ENCODE measurements around the gene ATP6V1G2. TPM values are rescaled to one million over a fixed set of nuclear protein-coding genes. Genes with fewer than 3 reads are reported as not detected.

The ATP6V1G2 gene
- total and polyA plus RNA-seq, 2 of the 8 experiments (the other 6 are each of a cell fraction or from before 2014, with no cell fraction given), result 3.0 to 5.7 TPM

- Histone ChIP-seq H3K23ac (ENCODE audit: insufficient read length) (no peak overlapping the region), H4K5ac (ENCODE audit: insufficient read length, low read depth, low read length) (no peak overlapping the region), H3K36me3 (ENCODE audit: control insufficient read depth in 2 of 4, insufficient read depth in 4 of 4, low read length in 3 of 4) (no peaks in the 10 kb centered on the region), H2BK20ac (ENCODE audit: low read length) (0 out of 2 replicates have a peak overlapping the region, but pooled peaks have one; percentile 43), H3K9ac (replicated peaks in 1 of 4; ENCODE audit: extremely low read depth in 1 of 4, low read depth in 3 of 4, low read length in 3 of 4) (no peak overlapping the region), H3K56ac (replicated peaks; ENCODE audit: insufficient read length, low read depth, low read length) (no peak overlapping the region), H2BK120ac (replicated peaks; ENCODE audit: low read depth, low read length) (no peak overlapping the region), H3K4me1 (replicated peaks in 1 of 4; ENCODE audit: control insufficient read depth in 3 of 4, insufficient read depth in 4 of 4, low read length in 3 of 4) (peaks cover 5 to 18% (median 8%) of the 10 kb centered on the region in 4 experiments), H2BK5ac (ENCODE audit: low read depth, low read length) (no peak overlapping the region), H3K27me3 (replicated peaks in 1 of 4; ENCODE audit: control insufficient read depth in 3 of 4, extremely low read depth in 1 of 4, insufficient read depth in 3 of 4, low read length in 3 of 4) (peaks cover 0 to 15% (median 9%) of the 10 kb centered on the region in 4 experiments; a peak in 6 of 7 replicates), H3K4me2 (ENCODE audit: insufficient read depth in 1 of 2, low read depth in 2 of 2, low read length in 2 of 2) (peak overlapping the region; percentile 74 to 82; a peak in 3 of 4 replicates), H3K4me3 (ENCODE audit: extremely low read depth in 1 of 4, insufficient read depth in 2 of 4, low read depth in 3 of 4, low read length in 4 of 4) (peak overlapping the region in 3 of 4 experiments; percentile 48 to 70 (median 58); a peak in 6 of 8 replicates), H4K8ac (ENCODE audit: extremely low read depth, insufficient read depth, low read length) (no peak overlapping the region), H2AFZ (ENCODE audit: low read length) (no peak overlapping the region), H3K23me2 (ENCODE audit: low read depth, low read length) (peaks cover 8% of the 10 kb centered on the region; the same call in 1 of the 2 replicates), H2AK5ac (ENCODE audit: low read depth, low read length) (0 out of 2 replicates have a peak overlapping the region, but pooled peaks have one; percentile 53), H3K14ac (ENCODE audit: insufficient read length) (no peak overlapping the region), H3K27ac (ENCODE audit: low read depth, low read length) (no peak overlapping the region), H3K79me2 (ENCODE audit: control insufficient read depth in 1 of 2, insufficient read depth in 2 of 2, low read length in 2 of 2) (peaks cover 0 to 5% of the 10 kb centered on the region in 2 experiments; a peak in 2 of 4 replicates), H2BK12ac (ENCODE audit: low read depth, low read length) (0 out of 2 replicates have a peak overlapping the region, but pooled peaks have one; percentile 7), H3K4ac (replicated peaks; ENCODE audit: insufficient read length, low read depth, low read length) (no peak overlapping the region), H3K9me3 (ENCODE audit: insufficient read depth in 2 of 2, low read depth in 1 of 2, low read length in 1 of 2) (no peaks in the 10 kb centered on the region), H3K18ac (ENCODE audit: extremely low read depth, low read length) (no peak overlapping the region), H2BK15ac (ENCODE audit: low read length) (no peak overlapping the region), H3K79me1 (ENCODE audit: low read depth, low read length) (no peaks in the 10 kb centered on the region), H4K91ac (replicated peaks; ENCODE audit: insufficient read length, low read length) (no peak overlapping the region), H4K20me1 (replicated peaks in 1 of 2; ENCODE audit: control insufficient read depth in 1 of 2, insufficient read depth in 2 of 2, low read length in 2 of 2) (peaks cover under 1 to 3% of the 10 kb centered on the region in 2 experiments)
- CTCF ChIA-PET (ENCODE audit: partially characterized antibody), result interaction anchor here (1.0 to 1.9 kb wide), 4 partner anchors 43 to 103 kb away, joined by 3 to 6 read pairs (median 3); no protein-coding TSS in a partner anchor
- WGBS, 2 experiments (ENCODE audit: extremely low coverage in 1 of 2, insufficient coverage in 1 of 2, insufficient read length in 1 of 2, insufficient replicate concordance in 2 of 2, low coverage in 1 of 2, low lambda C conversion rate in 2 of 2, missing lambda C conversion rate in 1 of 2), result 85% methylated on average over 2 of the region's 2 CpGs; no CpG with 5 or more reads in 1 of the 2 experiments
- DNase-seq (ENCODE audit: low read depth in 1 of 2, low spot score in 2 of 2) (no peak), FAIRE-seq (no peak)
- POLR2A ChIA-PET (ENCODE audit: partially characterized antibody), result interaction anchor here (1.1 to 8.2 kb wide), 9 partner anchors 11 to 169 kb away, joined by 3 to 136 read pairs (median 5); partner anchors contain the start of genes ATP6V1G2, DDX39B, GPANK1 and NFKBIL1
- TF ChIP-seq ZNF274 (IDR thresholded peaks at IDR 0.05; ENCODE audit: borderline replicate concordance, extremely low read depth, low read length) (no peak), ASH2L (IDR thresholded peaks at IDR 0.05; ENCODE audit: low read length) (no peak)
Measured at GRCh38 chr6:31495580-31495979, 50.8 kb downstream of the ATP6V1G2 start.

Small RNA genes lying within 50 kb of the gene (small RNA-seq; reads per million reads assigned to genes)
- gene AL663061.1 (ENCODE audit: insufficient read depth) (not detected), gene RF00019 (ENCODE audit: insufficient read depth) (not detected), gene SNORD117 (ENCODE audit: insufficient read depth) (95.2 reads per million, percentile 97 among the genes with 10 or more reads in this experiment), gene SNORD84 (ENCODE audit: insufficient read depth) (not detected)

Other genes with a start within 250 kb of the ATP6V1G2 start
Only the 30 nearest of the 31 such genes appear.
- 129 and 154 TPM in 2 replicates for gene HLA-B, start 189.4 kb downstream of the ATP6V1G2 start, total RNA-seq (2021; fragmentation: NEBNext Ultra II Directional; extraction: Animal tissue kit (Norgen Biotek cat#: 25700))
- gene HLA-B, start 189.4 kb downstream of the ATP6V1G2 start, polyA plus RNA-seq (2011; rRNA removed), result 231 and 233 TPM in 2 replicates
- gene MICA, start 143.0 kb downstream of the ATP6V1G2 start, total RNA-seq (2021; fragmentation: NEBNext Ultra II Directional; extraction: Animal tissue kit (Norgen Biotek cat#: 25700)), result 11.3 and 12.5 TPM in 2 replicates
- 16.3 and 17.0 TPM in 2 replicates for gene MICA, start 143.0 kb downstream of the ATP6V1G2 start, polyA plus RNA-seq (2011; rRNA removed)
- gene MICB, start 48.5 kb downstream of the ATP6V1G2 start, total RNA-seq (2021; fragmentation: NEBNext Ultra II Directional; extraction: Animal tissue kit (Norgen Biotek cat#: 25700)), result 15.4 and 16.2 TPM in 2 replicates
- gene MICB, start 48.5 kb downstream of the ATP6V1G2 start, polyA plus RNA-seq (2011; rRNA removed), result 19.7 and 25.3 TPM in 2 replicates
- gene MCCD1, start 17.6 kb downstream of the ATP6V1G2 start, total RNA-seq (2021; fragmentation: NEBNext Ultra II Directional; extraction: Animal tissue kit (Norgen Biotek cat#: 25700)), result not detected in 2 replicates
- gene MCCD1, start 17.6 kb downstream of the ATP6V1G2 start, polyA plus RNA-seq (2011; rRNA removed), result not detected in 2 replicates
- gene DDX39B, start 4.6 kb downstream of the ATP6V1G2 start, total RNA-seq (2021; fragmentation: NEBNext Ultra II Directional; extraction: Animal tissue kit (Norgen Biotek cat#: 25700)), result 780 and 794 TPM in 2 replicates
- gene DDX39B, start 4.6 kb downstream of the ATP6V1G2 start, polyA plus RNA-seq (2011; rRNA removed), result 896 and 1,164 TPM in 2 replicates
- 10.8 and 11.2 TPM in 2 replicates for gene NFKBIL1, start 1.0 kb upstream of the ATP6V1G2 start, total RNA-seq (2021; fragmentation: NEBNext Ultra II Directional; extraction: Animal tissue kit (Norgen Biotek cat#: 25700))
- gene NFKBIL1, start 1.0 kb upstream of the ATP6V1G2 start, polyA plus RNA-seq (2011; rRNA removed), result 7.5 and 17.0 TPM in 2 replicates
- gene LTA, start 25.7 kb upstream of the ATP6V1G2 start, total RNA-seq (2021; fragmentation: NEBNext Ultra II Directional; extraction: Animal tissue kit (Norgen Biotek cat#: 25700)), result not detected in 2 replicates
- not detected in 2 replicates for gene LTA, start 25.7 kb upstream of the ATP6V1G2 start, polyA plus RNA-seq (2011; rRNA removed)
- gene TNF, start 29.0 kb upstream of the ATP6V1G2 start, total RNA-seq (2021; fragmentation: NEBNext Ultra II Directional; extraction: Animal tissue kit (Norgen Biotek cat#: 25700)), result not detected in 2 replicates
- gene TNF, start 29.0 kb upstream of the ATP6V1G2 start, polyA plus RNA-seq (2011; rRNA removed), result not detected in 2 replicates
- 0.43 TPM in 1 of 2 replicates, not detected in the other for gene LTB, start 35.8 kb upstream of the ATP6V1G2 start, total RNA-seq (2021; fragmentation: NEBNext Ultra II Directional; extraction: Animal tissue kit (Norgen Biotek cat#: 25700))
- gene LTB, start 35.8 kb upstream of the ATP6V1G2 start, polyA plus RNA-seq (2011; rRNA removed), result 0.47 and 0.77 TPM in 2 replicates
- not detected in 2 replicates for gene LST1, start 39.7 kb upstream of the ATP6V1G2 start, total RNA-seq (2021; fragmentation: NEBNext Ultra II Directional; extraction: Animal tissue kit (Norgen Biotek cat#: 25700))
- gene LST1, start 39.7 kb upstream of the ATP6V1G2 start, polyA plus RNA-seq (2011; rRNA removed), result 0.25 TPM in 1 of 2 replicates, not detected in the other
- not detected in 2 replicates for gene NCR3, start 46.4 kb upstream of the ATP6V1G2 start, total RNA-seq (2021; fragmentation: NEBNext Ultra II Directional; extraction: Animal tissue kit (Norgen Biotek cat#: 25700))
- 0.67 and 0.72 TPM in 2 replicates for gene NCR3, start 46.4 kb upstream of the ATP6V1G2 start, polyA plus RNA-seq (2011; rRNA removed)
- gene AIF1, start 68.6 kb upstream of the ATP6V1G2 start, total RNA-seq (2021; fragmentation: NEBNext Ultra II Directional; extraction: Animal tissue kit (Norgen Biotek cat#: 25700)), result 7.5 and 9.8 TPM in 2 replicates
- 3.7 and 6.3 TPM in 2 replicates for gene AIF1, start 68.6 kb upstream of the ATP6V1G2 start, polyA plus RNA-seq (2011; rRNA removed)
- gene PRRC2A, start 74.1 kb upstream of the ATP6V1G2 start, total RNA-seq (2021; fragmentation: NEBNext Ultra II Directional; extraction: Animal tissue kit (Norgen Biotek cat#: 25700)), result 300 and 303 TPM in 2 replicates
- gene PRRC2A, start 74.1 kb upstream of the ATP6V1G2 start, polyA plus RNA-seq (2011; rRNA removed), result 118 and 203 TPM in 2 replicates
- gene BAG6, start 106.1 kb upstream of the ATP6V1G2 start, total RNA-seq (2021; fragmentation: NEBNext Ultra II Directional; extraction: Animal tissue kit (Norgen Biotek cat#: 25700)), result 325 and 354 TPM in 2 replicates
- gene BAG6, start 106.1 kb upstream of the ATP6V1G2 start, polyA plus RNA-seq (2011; rRNA removed), result 199 and 291 TPM in 2 replicates
- 3.4 and 3.8 TPM in 2 replicates for gene APOM, start 109.3 kb upstream of the ATP6V1G2 start, total RNA-seq (2021; fragmentation: NEBNext Ultra II Directional; extraction: Animal tissue kit (Norgen Biotek cat#: 25700))
- 9.2 and 12.0 TPM in 2 replicates for gene APOM, start 109.3 kb upstream of the ATP6V1G2 start, polyA plus RNA-seq (2011; rRNA removed)
- 14.6 and 15.6 TPM in 2 replicates for gene C6orf47, start 114.2 kb upstream of the ATP6V1G2 start, total RNA-seq (2021; fragmentation: NEBNext Ultra II Directional; extraction: Animal tissue kit (Norgen Biotek cat#: 25700))
- 4.7 and 7.2 TPM in 2 replicates for gene C6orf47, start 114.2 kb upstream of the ATP6V1G2 start, polyA plus RNA-seq (2011; rRNA removed)
- gene GPANK1, start 118.4 kb upstream of the ATP6V1G2 start, total RNA-seq (2021; fragmentation: NEBNext Ultra II Directional; extraction: Animal tissue kit (Norgen Biotek cat#: 25700)), result 24.5 and 26.9 TPM in 2 replicates
- 30.2 and 33.2 TPM in 2 replicates for gene GPANK1, start 118.4 kb upstream of the ATP6V1G2 start, polyA plus RNA-seq (2011; rRNA removed)
- 192 and 208 TPM in 2 replicates for gene CSNK2B, start 119.5 kb upstream of the ATP6V1G2 start, total RNA-seq (2021; fragmentation: NEBNext Ultra II Directional; extraction: Animal tissue kit (Norgen Biotek cat#: 25700))
- 147 and 169 TPM in 2 replicates for gene CSNK2B, start 119.5 kb upstream of the ATP6V1G2 start, polyA plus RNA-seq (2011; rRNA removed)
- gene LY6G5B, start 123.4 kb upstream of the ATP6V1G2 start, total RNA-seq (2021; fragmentation: NEBNext Ultra II Directional; extraction: Animal tissue kit (Norgen Biotek cat#: 25700)), result 12.1 and 12.6 TPM in 2 replicates
- gene LY6G5B, start 123.4 kb upstream of the ATP6V1G2 start, polyA plus RNA-seq (2011; rRNA removed), result 9.5 and 10.6 TPM in 2 replicates
- gene LY6G5C, start 134.5 kb upstream of the ATP6V1G2 start, total RNA-seq (2021; fragmentation: NEBNext Ultra II Directional; extraction: Animal tissue kit (Norgen Biotek cat#: 25700)), result 1.1 and 1.2 TPM in 2 replicates
- 1.8 and 2.1 TPM in 2 replicates for gene LY6G5C, start 134.5 kb upstream of the ATP6V1G2 start, polyA plus RNA-seq (2011; rRNA removed)
- 29.3 and 32.9 TPM in 2 replicates for gene ABHD16A, start 156.7 kb upstream of the ATP6V1G2 start, total RNA-seq (2021; fragmentation: NEBNext Ultra II Directional; extraction: Animal tissue kit (Norgen Biotek cat#: 25700))
- 40.2 and 49.6 TPM in 2 replicates for gene ABHD16A, start 156.7 kb upstream of the ATP6V1G2 start, polyA plus RNA-seq (2011; rRNA removed)
- gene LY6G6F, start 160.3 kb upstream of the ATP6V1G2 start, total RNA-seq (2021; fragmentation: NEBNext Ultra II Directional; extraction: Animal tissue kit (Norgen Biotek cat#: 25700)), result not detected in 2 replicates
- not detected in 2 replicates for gene LY6G6F, start 160.3 kb upstream of the ATP6V1G2 start, polyA plus RNA-seq (2011; rRNA removed)
- not detected in 2 replicates for gene LY6G6D, start 168.7 kb upstream of the ATP6V1G2 start, total RNA-seq (2021; fragmentation: NEBNext Ultra II Directional; extraction: Animal tissue kit (Norgen Biotek cat#: 25700))
- gene LY6G6D, start 168.7 kb upstream of the ATP6V1G2 start, polyA plus RNA-seq (2011; rRNA removed), result 0.74 and 1.8 TPM in 2 replicates
- 0.33 TPM in 1 of 2 replicates, not detected in the other for gene LY6G6C, start 175.1 kb upstream of the ATP6V1G2 start, total RNA-seq (2021; fragmentation: NEBNext Ultra II Directional; extraction: Animal tissue kit (Norgen Biotek cat#: 25700))
- 0.23 and 0.49 TPM in 2 replicates for gene LY6G6C, start 175.1 kb upstream of the ATP6V1G2 start, polyA plus RNA-seq (2011; rRNA removed)
- gene MPIG6B, start 176.8 kb upstream of the ATP6V1G2 start, total RNA-seq (2021; fragmentation: NEBNext Ultra II Directional; extraction: Animal tissue kit (Norgen Biotek cat#: 25700)), result not detected in 2 replicates
- gene MPIG6B, start 176.8 kb upstream of the ATP6V1G2 start, polyA plus RNA-seq (2011; rRNA removed), result 0.18 and 0.33 TPM in 2 replicates
- 53.3 and 55.5 TPM in 2 replicates for gene DDAH2, start 182.7 kb upstream of the ATP6V1G2 start, total RNA-seq (2021; fragmentation: NEBNext Ultra II Directional; extraction: Animal tissue kit (Norgen Biotek cat#: 25700))
- 73.5 and 104 TPM in 2 replicates for gene DDAH2, start 182.7 kb upstream of the ATP6V1G2 start, polyA plus RNA-seq (2011; rRNA removed)
- gene CLIC1, start 189.9 kb upstream of the ATP6V1G2 start, total RNA-seq (2021; fragmentation: NEBNext Ultra II Directional; extraction: Animal tissue kit (Norgen Biotek cat#: 25700)), result 250 and 259 TPM in 2 replicates
- gene CLIC1, start 189.9 kb upstream of the ATP6V1G2 start, polyA plus RNA-seq (2011; rRNA removed), result 236 and 277 TPM in 2 replicates
- gene MSH5, start 193.4 kb upstream of the ATP6V1G2 start, total RNA-seq (2021; fragmentation: NEBNext Ultra II Directional; extraction: Animal tissue kit (Norgen Biotek cat#: 25700)), result 21.3 and 25.3 TPM in 2 replicates
- 26.5 and 34.5 TPM in 2 replicates for gene MSH5, start 193.4 kb upstream of the ATP6V1G2 start, polyA plus RNA-seq (2011; rRNA removed)
- 3.4 and 5.9 TPM in 2 replicates for gene SAPCD1, start 216.0 kb upstream of the ATP6V1G2 start, total RNA-seq (2021; fragmentation: NEBNext Ultra II Directional; extraction: Animal tissue kit (Norgen Biotek cat#: 25700))
- gene SAPCD1, start 216.0 kb upstream of the ATP6V1G2 start, polyA plus RNA-seq (2011; rRNA removed), result 3.1 and 4.4 TPM in 2 replicates
- 1.5 and 2.1 TPM in 2 replicates for gene VWA7, start 230.7 kb upstream of the ATP6V1G2 start, total RNA-seq (2021; fragmentation: NEBNext Ultra II Directional; extraction: Animal tissue kit (Norgen Biotek cat#: 25700))
- 0.82 and 1.1 TPM in 2 replicates for gene VWA7, start 230.7 kb upstream of the ATP6V1G2 start, polyA plus RNA-seq (2011; rRNA removed)

All from H1 (cell line).